GM18505 (cell line): Measurements from ENCODE around the gene FBN1.

Experiments
- ATAC-seq: cut with Tn5 transposase; IDR thresholded peaks from one replicate; pipeline ENCODE4 v1.9.1; 2021; ENCODE audit not compliant: unreplicated experiment
- POLR2A ChIP-seq: IDR thresholded peaks from 4 replicates; pipeline ENCODE4 v1.6.1; 2011; ENCODE audit warnings: borderline replicate concordance; ENCODE audit not compliant: insufficient read depth, insufficient read length; ENCODE audit errors: extremely low read depth

FBN1 gene

GRCh38 chr15:48371550-48371949 lies 274.0 kb downstream of the FBN1 start:
- ATAC-seq, result no peak
- TF ChIP-seq POLR2A, result no peak

GRCh38 chr15:48370460-48370859 lies 275.0 kb downstream of the FBN1 start:
- no peak for ATAC-seq
- no peak for TF ChIP-seq POLR2A

- no peak for TF ChIP-seq POLR2A
These were observed 278.0 kb downstream of the FBN1 start for GRCh38 chr15:48367483-48367882.

GRCh38 chr15:48366584-48367312 lies 278.8 kb downstream of the FBN1 start:
- TF ChIP-seq POLR2A, result no peak
- no peak for ATAC-seq

More at GRCh38 chr15:48367483-48367882, 278.0 kb downstream of the FBN1 start:
- no peak for ATAC-seq

- no peak for TF ChIP-seq POLR2A
- no peak for ATAC-seq
These were observed 279.9 kb downstream of the FBN1 start for GRCh38 chr15:48365575-48365974.

GRCh38 chr15:48363474-48363873 lies 282.0 kb downstream of the FBN1 start:
- no peak for ATAC-seq
- TF ChIP-seq POLR2A, result no peak

GRCh38 chr15:48361685-48362084 lies 283.8 kb downstream of the FBN1 start:
- no peak for TF ChIP-seq POLR2A

GRCh38 chr15:48360841-48361240 lies 284.7 kb downstream of the FBN1 start:
- TF ChIP-seq POLR2A, result no peak
- ATAC-seq, result no peak

More at GRCh38 chr15:48361685-48362084, 283.8 kb downstream of the FBN1 start:
- ATAC-seq, result no peak
